OCI-LY1 (cell line): ENCODE measurements around the gene ZNF3.

Source experiments
- H2AFZ ChIP-seq: fragments of 200-600 bp; sonication (generic), shearing (Covaris generic); 2 replicates; pipeline ENCODE4 v1.6.0; 2014; ENCODE audit warnings: antibody characterized with exemption, mild to moderate bottlenecking, low read length
- H3F3A ChIP-seq: fragments of 200-600 bp; sonication (generic), shearing (Covaris generic); 2 replicates; pipeline ENCODE4 v1.6.0; 2014; ENCODE audit warnings: mild to moderate bottlenecking, antibody characterized with exemption, low read length, moderate library complexity; ENCODE audit not compliant: insufficient read depth
- H3K27ac ChIP-seq: fragments of 200-600 bp; sonication (generic); 2 replicates; pipeline ENCODE4 v1.5.1; 2014; ENCODE audit warnings: low read length, mixed run types, mild to moderate bottlenecking, low read depth; ENCODE audit not compliant: poor library complexity, severe bottlenecking
- H3K27me3 ChIP-seq: fragments of 200-600 bp; sonication (generic); 2 replicates; pipeline ENCODE4 v1.6.0; 2014; ENCODE audit warnings: antibody characterized with exemption, mild to moderate bottlenecking, low read length, moderate library complexity; ENCODE audit not compliant: insufficient read depth
- H3K36me3 ChIP-seq: fragments of 200-600 bp; sonication (generic); 2 replicates; pipeline ENCODE4 v1.6.1; 2014; ENCODE audit warnings: mild to moderate bottlenecking, antibody characterized with exemption, low read length, moderate library complexity, mixed read lengths; ENCODE audit not compliant: insufficient read depth
- H3K4me1 ChIP-seq: fragments of 200-600 bp; sonication (generic); 2 replicates; pipeline ENCODE4 v1.5.1; 2014; ENCODE audit warnings: mild to moderate bottlenecking, low read length, moderate library complexity; ENCODE audit not compliant: insufficient read depth, severe bottlenecking
- H3K4me2 ChIP-seq: fragments of 200-600 bp; sonication (generic), shearing (Covaris generic); 2 replicates; pipeline ENCODE4 v1.6.1; 2014; ENCODE audit warnings: low read length
- H3K4me3 ChIP-seq: fragments of 200-600 bp; sonication (generic); 2 replicates; pipeline ENCODE4 v1.5.1; 2014; ENCODE audit warnings: low read length, low read depth, mild to moderate bottlenecking, mixed read lengths; ENCODE audit not compliant: poor library complexity, severe bottlenecking
- H3K79me2 ChIP-seq: fragments of 200-600 bp; shearing (Covaris generic); 2 replicates; pipeline ENCODE4 v1.6.1; 2016; ENCODE audit warnings: mixed run types, low read length, mixed read lengths; ENCODE audit not compliant: insufficient read depth
- H3K9ac ChIP-seq: fragments of 200-600 bp; sonication (generic), shearing (Covaris generic); 2 replicates; pipeline ENCODE4 v1.6.1; 2014; ENCODE audit warnings: mild to moderate bottlenecking, low read length, mixed read lengths
- H3K9me2 ChIP-seq: fragments of 200-600 bp; sonication (generic), shearing (Covaris generic); 2 replicates; pipeline ENCODE4 v1.6.1; 2014; ENCODE audit warnings: low read depth, mild to moderate bottlenecking, low read length, mixed read lengths
- H3K9me3 ChIP-seq: fragments of 200-600 bp; shearing (Covaris generic); 2 replicates; pipeline ENCODE4 v1.6.1; 2014; ENCODE audit warnings: low read length, mixed read lengths
- H4K20me1 ChIP-seq: fragments of 200-600 bp; sonication (generic), shearing (Covaris generic); 2 replicates; pipeline ENCODE4 v1.6.0; 2016; ENCODE audit warnings: mild to moderate bottlenecking, low read length; ENCODE audit not compliant: insufficient read depth
- CTCF ChIP-seq: fragments of 200-600 bp; sonication (generic), shearing (Covaris generic); IDR thresholded peaks from 2 replicates; pipeline ENCODE4 v1.5.1; 2017; ENCODE audit warnings: mild to moderate bottlenecking, antibody characterized with exemption, low read length, moderate library complexity, mixed read lengths
- EZH2 ChIP-seq: fragments of 200-600 bp; sonication (generic), shearing (Covaris generic); IDR thresholded peaks from 2 replicates; pipeline ENCODE4 v1.8.0; 2017; ENCODE audit warnings: borderline replicate concordance, mixed run types, mild to moderate bottlenecking, antibody characterized with exemption, low read length, moderate library complexity, mixed read lengths

The ZNF3 gene

DNA sequence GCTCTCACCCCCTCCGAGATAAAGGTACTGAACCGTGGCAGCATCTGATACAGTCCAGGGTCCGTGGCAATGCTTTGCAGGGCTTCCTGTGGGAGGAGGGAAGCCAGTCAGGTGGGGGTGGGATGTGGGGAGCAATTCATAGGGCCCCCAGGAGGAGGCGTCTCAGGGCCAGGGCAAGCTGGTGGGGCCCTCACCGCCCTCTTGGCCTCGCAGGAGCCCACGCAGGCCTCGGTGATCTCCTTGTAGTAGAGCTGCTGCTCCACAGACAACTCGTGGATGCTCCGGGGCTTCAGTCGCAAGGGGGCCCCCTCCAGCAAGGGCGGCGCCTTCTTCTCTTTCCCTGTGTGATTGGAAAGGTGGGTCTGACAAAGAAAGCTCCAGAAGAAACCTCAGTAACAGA is 30.4 kb upstream of the ZNF3 start:
- Histone ChIP-seq H3K4me1 (peaks cover 7% of the 10 kb centered on the region), H3F3A (no peaks in the 10 kb centered on the region), H3K4me2 (no peak overlapping the region), H3K27ac (no peak overlapping the region), H3K9ac (no peak overlapping the region), H3K9me2 (no peaks in the 10 kb centered on the region), H3K36me3 (peaks cover 70% of the 10 kb centered on the region), H3K4me3 (no peak overlapping the region), H3K79me2 (no peaks in the 10 kb centered on the region), H3K9me3 (no peaks in the 10 kb centered on the region), H3K27me3 (no peaks in the 10 kb centered on the region), H2AFZ (no peak overlapping the region), H4K20me1 (no peaks in the 10 kb centered on the region)
- TF ChIP-seq EZH2 (no peak), CTCF (no peak; the same call in 1 of the 2 replicates)

DNA sequence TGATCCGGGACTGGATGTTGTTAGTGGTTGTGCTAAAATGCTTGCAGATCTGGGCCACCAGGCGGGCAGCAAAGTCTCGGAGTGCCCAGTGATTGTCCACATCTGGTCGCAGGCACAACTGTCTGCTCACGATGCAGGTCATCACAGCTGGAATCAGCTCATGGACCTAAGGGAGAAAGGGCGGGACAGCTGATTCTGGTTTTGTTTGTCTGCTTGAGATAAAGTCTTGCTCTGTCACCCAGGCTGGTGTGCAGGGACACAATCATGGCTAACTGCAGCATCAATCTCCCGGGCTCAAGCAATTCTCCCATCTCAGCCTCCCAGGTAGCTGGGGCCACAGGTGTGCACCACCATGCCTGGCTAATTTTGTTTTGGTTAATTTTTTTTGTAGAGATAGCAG is 29.6 kb upstream of the ZNF3 start:
- H3K9me3 ChIP-seq, result no peaks in the 10 kb centered on the region
- H3K9me2 ChIP-seq, result no peaks in the 10 kb centered on the region
- no peaks in the 10 kb centered on the region for H3K27me3 ChIP-seq
- H3K4me1 ChIP-seq, result peaks cover 7% of the 10 kb centered on the region
- no peak overlapping the region for H3K4me2 ChIP-seq
- H3F3A ChIP-seq, result no peaks in the 10 kb centered on the region
- no peaks in the 10 kb centered on the region for H3K79me2 ChIP-seq
- no peak for TF ChIP-seq EZH2
- no peak for TF ChIP-seq CTCF
- H2AFZ ChIP-seq, result no peak overlapping the region
- H4K20me1 ChIP-seq, result no peaks in the 10 kb centered on the region
- no peak overlapping the region for H3K9ac ChIP-seq
- H3K27ac ChIP-seq, result no peak overlapping the region
- H3K36me3 ChIP-seq, result peaks cover 75% of the 10 kb centered on the region
- no peak overlapping the region for H3K4me3 ChIP-seq

GRCh38 chr7:100109521-100110163 is 28.1 kb upstream of the ZNF3 start:
- Histone ChIP-seq H4K20me1 (no peaks in the 10 kb centered on the region), H3K4me1 (peaks cover 7% of the 10 kb centered on the region), H3K9me2 (no peaks in the 10 kb centered on the region), H3K9ac (no peak overlapping the region), H3K9me3 (no peaks in the 10 kb centered on the region), H3K27ac (no peak overlapping the region), H3K36me3 (peaks cover 89% of the 10 kb centered on the region), H3K79me2 (no peaks in the 10 kb centered on the region), H3F3A (no peaks in the 10 kb centered on the region), H3K27me3 (no peaks in the 10 kb centered on the region), H2AFZ (no peak overlapping the region), H3K4me2 (no peak overlapping the region), H3K4me3 (no peak overlapping the region)
- TF ChIP-seq CTCF, result peak; percentile 27; the same call in 1 of the 2 replicates
- TF ChIP-seq EZH2, result no peak
